Endothelial cell (in vitro differentiated cells): ENCODE measurements around the gene LAMB2. TPM values are rescaled to one million over a fixed set of nuclear protein-coding genes. Genes with fewer than 3 reads are reported as not detected.

Source experiments
- DNase-seq: peaks from one replicate; pipeline ENCODE4 v3.0.0; 2021; ENCODE audit warnings: low spot score
- H3K27ac Mint-ChIP-seq: one replicate; pipeline ENCODE4 v1.8.0; 2021; ENCODE audit warnings: mixed read lengths, inconsistent platforms; ENCODE audit not compliant: unreplicated experiment
- H3K27me3 Mint-ChIP-seq: one replicate; pipeline ENCODE4 v1.8.0; 2021; ENCODE audit warnings: mild to moderate bottlenecking, moderate library complexity, mixed read lengths, inconsistent platforms; ENCODE audit not compliant: unreplicated experiment
- H3K36me3 Mint-ChIP-seq: one replicate; pipeline ENCODE4 v1.8.0; 2021; ENCODE audit warnings: mild to moderate bottlenecking, low read depth, mixed read lengths, inconsistent platforms; ENCODE audit not compliant: unreplicated experiment
- H3K4me1 Mint-ChIP-seq: one replicate; pipeline ENCODE4 v1.8.0; 2021; ENCODE audit warnings: mild to moderate bottlenecking, mixed read lengths, inconsistent platforms; ENCODE audit not compliant: unreplicated experiment
- H3K4me3 Mint-ChIP-seq: one replicate; pipeline ENCODE4 v1.8.0; 2021; ENCODE audit warnings: mild to moderate bottlenecking, mixed read lengths, inconsistent platforms; ENCODE audit not compliant: unreplicated experiment
- H3K9me3 Mint-ChIP-seq: one replicate; pipeline ENCODE4 v1.8.0; 2021; ENCODE audit warnings: mixed read lengths, inconsistent platforms; ENCODE audit not compliant: unreplicated experiment
- CTCF ChIP-seq: fragments of 200-600 bp; sonication (generic); IDR thresholded peaks from one replicate; pipeline ENCODE4 v1.5.0; 2021; ENCODE audit warnings: antibody characterized with exemption; ENCODE audit not compliant: unreplicated experiment
- long read RNA-seq: library from polyadenylated mRNA; unstranded; transcript quantifications from one replicate; pipeline ENCODE4 v2.0.0, GENCODE V29; 2020; ENCODE audit not compliant: unreplicated experiment
- total RNA-seq: library from RNA; stranded (reverse); fragmentation: NEBNext Ultra II Directional; extraction: Animal tissue kit (Norgen Biotek cat#: 25700); gene quantifications from one replicate; pipeline ENCODE4 v1.2.1, GENCODE V29; 2021; ENCODE audit not compliant: unreplicated experiment

The LAMB2 gene
- 259 TPM for total RNA-seq
- long read RNA-seq, partial matches to known transcripts, result 5 of 9 reads
- long read RNA-seq, other reads (novel, unspliced or antisense), result 1 of 9 reads

GRCh38 chr3:49132437-49133225 is at the start of gene LAMB2:
Gene LAMB2, minus strand, starts transcription at chr3:49133050. Its CDS starts 183 bp downstream, at chr3:49132867.
- peaks cover 17% of the 10 kb centered on the region for H3K36me3 Mint-ChIP-seq

GRCh38 chr3:49181351-49181750 is 48.5 kb upstream of the LAMB2 start:
- no peak for DNase-seq
- Mint-ChIP-seq H3K4me1 (no peaks in the 10 kb centered on the region), H3K9me3 (no peaks in the 10 kb centered on the region), H3K36me3 (no peaks in the 10 kb centered on the region), H3K27me3 (peaks cover 4% of the 10 kb centered on the region), H3K4me3 (no peak overlapping the region), H3K27ac (no peak overlapping the region)
- no peak for TF ChIP-seq CTCF

More at GRCh38 chr3:49132437-49133225, at the start of gene LAMB2:
- Mint-ChIP-seq H3K4me3 (peak within 1 kb of the TSS; percentile 96), H3K27me3 (peaks cover 16% of the 10 kb centered on the region), H3K27ac (peak within 1 kb of the TSS; percentile 75), H3K4me1 (peaks cover 12% of the 10 kb centered on the region), H3K9me3 (no peaks in the 10 kb centered on the region)
- DNase-seq, result peak; percentile 71
- no peak for TF ChIP-seq CTCF

GRCh38 chr3:49180116-49180515 is 47.3 kb upstream of the LAMB2 start:
- no peak for DNase-seq
- Mint-ChIP-seq H3K4me3 (no peak overlapping the region), H3K27me3 (peaks cover 4% of the 10 kb centered on the region), H3K9me3 (no peaks in the 10 kb centered on the region), H3K27ac (no peak overlapping the region), H3K4me1 (no peaks in the 10 kb centered on the region), H3K36me3 (no peaks in the 10 kb centered on the region)
- TF ChIP-seq CTCF, result no peak

GRCh38 chr3:49177073-49177472 is 44.2 kb upstream of the LAMB2 start:
- Mint-ChIP-seq H3K27ac (no peak overlapping the region), H3K27me3 (peaks cover 4% of the 10 kb centered on the region), H3K36me3 (no peaks in the 10 kb centered on the region), H3K4me3 (no peak overlapping the region), H3K9me3 (no peaks in the 10 kb centered on the region), H3K4me1 (peaks cover 2% of the 10 kb centered on the region)
- no peak for DNase-seq
- no peak for TF ChIP-seq CTCF

- H3K36me3 Mint-ChIP-seq, result no peaks in the 10 kb centered on the region
- H3K9me3 Mint-ChIP-seq, result no peaks in the 10 kb centered on the region
- peaks cover 4% of the 10 kb centered on the region for H3K4me1 Mint-ChIP-seq
- no peak overlapping the region for H3K27ac Mint-ChIP-seq
- H3K27me3 Mint-ChIP-seq, result peaks cover 5% of the 10 kb centered on the region
- no peak for DNase-seq
- no peak overlapping the region for H3K4me3 Mint-ChIP-seq
- TF ChIP-seq CTCF, result no peak
Measured at GRCh38 chr3:49175530-49175929, 42.7 kb upstream of the LAMB2 start.
